GM21423 (cell line): ENCODE measurements around the gene SPATS2.

Experiments
- ATAC-seq: cut with Tn5 transposase; IDR thresholded peaks from one replicate; pipeline ENCODE4 v1.9.1; 2021; ENCODE audit warnings: mild to moderate bottlenecking, moderate library complexity; ENCODE audit not compliant: unreplicated experiment

Gene SPATS2

GRCh38 chr12:49538510-49539403 lies 171.5 kb downstream of the SPATS2 start, which contains the start of gene KCNH3:
TSS of gene KCNH3 (plus strand) at chr12:49539030. CDS start at chr12:49539417, 387 bp downstream.
- ATAC-seq: peak; percentile 70

- no peak for ATAC-seq
Measured at GRCh38 chr12:49539406-49540228, 172.4 kb downstream of the SPATS2 start.

GRCh38 chr12:49540229-49541139 lies 173.2 kb downstream of the SPATS2 start:
- ATAC-seq: no peak

- no peak for ATAC-seq
Measured at GRCh38 chr12:49541140-49541861, 174.0 kb downstream of the SPATS2 start.

GRCh38 chr12:49541911-49542505 lies 174.7 kb downstream of the SPATS2 start:
- ATAC-seq: no peak

GRCh38 chr12:49542592-49543160 lies 175.4 kb downstream of the SPATS2 start:
- ATAC-seq: no peak

GRCh38 chr12:49543221-49543913 lies 176.1 kb downstream of the SPATS2 start:
- ATAC-seq: no peak

GRCh38 chr12:49543914-49544815 lies 176.9 kb downstream of the SPATS2 start:
- ATAC-seq: no peak

GRCh38 chr12:49545815-49546214 lies 178.6 kb downstream of the SPATS2 start:
- no peak for ATAC-seq

- no peak for ATAC-seq
Measured at GRCh38 chr12:49546481-49546880, 179.2 kb downstream of the SPATS2 start.

GRCh38 chr12:49547090-49547690 lies 179.9 kb downstream of the SPATS2 start:
- no peak for ATAC-seq

- ATAC-seq: no peak
Measured at GRCh38 chr12:49548481-49548821, 181.2 kb downstream of the SPATS2 start.

- ATAC-seq: no peak
Measured at GRCh38 chr12:49548822-49549648, 181.8 kb downstream of the SPATS2 start.

- no peak for ATAC-seq
Measured at GRCh38 chr12:49549735-49550692, 182.8 kb downstream of the SPATS2 start.

- ATAC-seq: no peak
Measured at GRCh38 chr12:49550693-49551252, 183.5 kb downstream of the SPATS2 start.
